ENCODE results near the gene MSL3B.
A peak's percentile ranks its signal among the peaks of the same experiment; 100 is the strongest.

MSL3B gene

DNA sequence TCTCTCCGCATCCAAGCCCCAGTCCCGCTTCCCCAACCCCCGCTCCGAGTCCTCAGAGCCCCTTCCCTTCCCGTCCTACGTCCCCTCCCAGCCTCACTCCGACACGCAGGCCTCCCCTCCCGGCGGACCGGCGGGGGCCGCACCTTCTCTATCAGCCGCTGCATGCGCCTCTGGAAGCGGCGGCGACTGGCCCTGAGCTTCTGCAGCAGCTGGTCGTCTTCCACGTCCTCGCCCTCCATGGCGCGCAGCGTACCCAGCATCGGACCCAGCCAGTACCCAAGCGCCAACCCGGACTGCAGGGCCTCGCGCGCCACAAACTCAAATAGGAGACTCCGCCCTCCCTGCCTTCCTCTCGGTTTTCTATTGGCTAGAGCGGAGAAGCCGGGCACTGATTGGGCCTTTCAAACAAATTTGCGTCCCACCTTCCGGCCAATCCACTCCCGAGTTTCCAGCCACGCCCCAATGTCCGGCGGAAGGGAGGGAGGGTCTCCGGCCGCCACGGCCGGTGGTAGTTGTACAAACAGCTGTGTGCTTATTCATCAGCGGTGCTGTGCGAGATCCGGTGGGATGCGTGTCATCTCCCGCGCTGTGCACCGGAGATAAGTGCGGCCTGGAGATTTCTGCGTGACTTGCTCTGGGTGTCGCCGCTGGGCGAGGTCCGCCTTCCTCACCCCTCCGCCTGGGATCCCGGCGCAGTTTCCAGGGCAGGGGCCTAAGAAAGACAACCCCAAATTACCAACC is 13.8 kb downstream of the MSL3B start, which contains the start of gene HJURP:
TSS of gene HJURP (minus strand) at position 295 of the 741 bp plus-strand sequence. CDS start at position 260, 35 bp downstream.
- 0% methylated on average over 52 to 60 of the region's 60 CpGs for WGBS, 2 donors

GRCh38 chr2:233853883-233854240 is 14.3 kb downstream of the MSL3B start:
- H3K36me3 ChIP-seq (replicated peaks in 1 of 2; ENCODE audit: insufficient read depth in 1 of 2, low read depth in 2 of 2): no peaks in the 10 kb centered on the region
- no peak for DNase-seq
- WGBS, 2 donors: 1% methylated on average over 21 to 25 of the region's 25 CpGs
- H3K9me3 ChIP-seq: no peaks in the 10 kb centered on the region
- peak overlapping the region; percentile 39 to 48 for H3K4me3 ChIP-seq
- intact Hi-C loops (cut with DNase I): no loop called here
- no peak overlapping the region for H3K27ac ChIP-seq
- H3K4me1 ChIP-seq: peaks cover 8% of the 10 kb centered on the region
- H3K27me3 ChIP-seq: no peaks in the 10 kb centered on the region
- TF ChIP-seq CTCF (IDR thresholded peaks at IDR 0.05): no peak
- TF ChIP-seq POLR2A (IDR thresholded peaks at IDR 0.05): no peak
- no peak for ATAC-seq

More for the DNA sequence above, 13.8 kb downstream of the MSL3B start, which contains the start of gene HJURP:
- Histone ChIP-seq H3K9me3 (no peaks in the 10 kb centered on the region), H3K27ac (peak within 1 kb of the TSS in 3 of 4 donors; percentile 25 to 36 (median 33)), H3K27me3 (no peaks in the 10 kb centered on the region), H3K4me1 (peaks cover 8% of the 10 kb centered on the region), H3K4me3 (peak within 1 kb of the TSS; percentile 39 to 48), H3K36me3 (replicated peaks in 1 of 2; ENCODE audit: insufficient read depth in 1 of 2, low read depth in 2 of 2) (no peaks in the 10 kb centered on the region)
- ATAC-seq (peak; percentile 99), DNase-seq (peak; percentile 91 to 94 (median 94))
- intact Hi-C loops (cut with DNase I): no loop called here
- TF ChIP-seq POLR2A (IDR thresholded peaks at IDR 0.05) (peak in 2 of 3 donors; percentile 73 to 74), CTCF (IDR thresholded peaks at IDR 0.05) (peak in 1 of 7 experiments; percentile 2)

DNA sequence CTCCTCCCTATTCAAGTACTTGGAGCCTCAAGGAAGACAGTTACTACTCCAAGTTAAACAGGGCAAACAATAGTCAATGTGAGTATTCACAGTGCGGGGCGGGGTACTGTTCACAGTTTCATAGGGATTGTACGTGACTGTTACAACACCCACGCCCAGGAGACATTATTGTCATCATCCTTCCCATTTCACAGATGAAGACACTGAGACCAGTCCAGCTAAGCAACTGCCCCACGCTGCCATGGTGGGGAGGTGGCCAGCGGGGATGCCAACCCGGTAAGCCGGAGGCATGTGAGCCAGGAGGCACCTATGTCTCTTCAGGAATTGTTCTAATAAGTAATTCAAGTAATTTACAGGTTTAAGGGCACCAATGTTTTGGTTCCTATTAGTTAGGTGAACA is 14.8 kb downstream of the MSL3B start:
- TF ChIP-seq POLR2A (IDR thresholded peaks at IDR 0.05) (no peak), CTCF (IDR thresholded peaks at IDR 0.05) (no peak)
- Histone ChIP-seq H3K36me3 (replicated peaks in 1 of 2; ENCODE audit: insufficient read depth in 1 of 2, low read depth in 2 of 2) (no peaks in the 10 kb centered on the region), H3K27ac (no peak overlapping the region), H3K4me1 (peaks cover 8% of the 10 kb centered on the region), H3K4me3 (no peak overlapping the region), H3K27me3 (no peaks in the 10 kb centered on the region), H3K9me3 (no peaks in the 10 kb centered on the region)
- ATAC-seq: no peak
- 42 to 50% methylated on average over 8 of the region's 8 CpGs for WGBS, 2 donors
- DNase-seq: no peak
- intact Hi-C loops (cut with DNase I): no loop called here

GRCh38 chr2:233852056-233852455 is 16.1 kb downstream of the MSL3B start:
- intact Hi-C loops (cut with DNase I): no loop called here
- Histone ChIP-seq H3K4me3 (no peak overlapping the region), H3K36me3 (replicated peaks in 1 of 2; ENCODE audit: insufficient read depth in 1 of 2, low read depth in 2 of 2) (no peaks in the 10 kb centered on the region), H3K4me1 (peaks cover 8% of the 10 kb centered on the region), H3K27ac (no peak overlapping the region), H3K27me3 (no peaks in the 10 kb centered on the region), H3K9me3 (no peaks in the 10 kb centered on the region)
- no peak for ATAC-seq
- 35 to 72% methylated on average over 3 of the region's 3 CpGs for WGBS, 2 donors
- no peak for TF ChIP-seq POLR2A (IDR thresholded peaks at IDR 0.05)
- no peak for TF ChIP-seq CTCF (IDR thresholded peaks at IDR 0.05)
- DNase-seq: no peak

DNA sequence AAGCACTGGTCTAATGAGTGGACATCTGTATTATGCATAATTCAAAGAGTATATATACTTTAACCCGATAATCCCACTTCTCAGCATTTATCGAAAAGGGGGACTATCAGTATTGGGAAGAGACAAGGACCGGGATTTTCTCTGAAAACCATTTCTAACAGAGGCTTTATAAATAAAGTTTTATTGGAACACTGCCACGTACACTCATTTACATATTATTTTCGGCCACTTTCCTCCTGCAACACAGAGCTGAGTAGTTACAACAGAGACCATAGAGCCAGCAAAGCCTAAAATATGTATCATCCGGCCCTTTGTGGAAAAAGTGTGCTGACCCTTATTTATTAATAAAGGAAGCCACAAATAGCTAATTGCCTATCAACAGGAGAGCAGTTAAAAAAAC is 17.0 kb downstream of the MSL3B start:
- Histone ChIP-seq H3K4me1 (peaks cover 8% of the 10 kb centered on the region), H3K27ac (no peak overlapping the region), H3K4me3 (no peak overlapping the region), H3K36me3 (replicated peaks in 1 of 2; ENCODE audit: insufficient read depth in 1 of 2, low read depth in 2 of 2) (no peaks in the 10 kb centered on the region), H3K9me3 (no peaks in the 10 kb centered on the region), H3K27me3 (no peaks in the 10 kb centered on the region)
- no peak for DNase-seq
- intact Hi-C loops (cut with DNase I): no loop called here
- no peak for ATAC-seq
- no peak for TF ChIP-seq POLR2A (IDR thresholded peaks at IDR 0.05)
- TF ChIP-seq CTCF (IDR thresholded peaks at IDR 0.05): no peak
- WGBS, 2 donors: 95% methylated on average over 6 of the region's 6 CpGs

All from body of pancreas (tissue), 4 donors.